GM12878 (cell line): ENCODE measurements around the gene ADAMTSL5. TPM values are rescaled to one million over a fixed set of nuclear protein-coding genes. Genes with fewer than 3 reads are reported as not detected.

Experiments
- CHD2 ChIP-seq: IDR thresholded peaks from 2 replicates; pipeline ENCODE4 v1.6.1; 2011; ENCODE audit warnings: low read depth, low read length, improper control_type of control experiment, borderline replicate concordance
- polyA plus RNA-seq, 11 experiments: library from polyadenylated mRNA; depleted of rRNA in 4 of 11; unstranded in 6 of 11; stranded (reverse) in 5 of 11; fragments of >200 nt; fragmentation: Nextera tagmentation in 4 of 11; fragmentation: Illumina TruSeq in 1 of 11; extraction: Ambion mirVana in 4 of 11; extraction: Trizol in 1 of 11; gene quantifications; 1 replicate in 1 of 11; 2 replicates in 10 of 11; pipeline versions ENCODE4 v1.2.1 to v1.2.3, GENCODE V29; 2011 to 2016; ENCODE audit warnings: inconsistent platforms in 2 of 11, missing spikeins in 2 of 11, low read depth in 1 of 11
- total RNA-seq, 4 experiments: library from RNA; depleted of rRNA in 3 of 4; stranded (reverse); fragments of >200 nt in 3 of 4; fragmentation: Illumina TruSeq in 1 of 4; extraction: Trizol in 1 of 4; gene quantifications; 2 replicates each; pipeline versions ENCODE4 v1.2.1 to v1.2.3, GENCODE V29; 2013 to 2021
- TF ChIP-seq, protein P1 (sequence below): IDR thresholded peaks from 2 replicates; pipeline ENCODE4 v1.6.1; 2011; ENCODE audit warnings: low read depth, low read length, improper control_type of control experiment, borderline replicate concordance
- TF ChIP-seq, protein P2 (sequence below): fragments of 450-650 bp; IDR thresholded peaks from 2 replicates; pipeline ENCODE4 v1.6.1; 2017; ENCODE audit warnings: borderline replicate concordance
- TF ChIP-seq, protein P3 (sequence below): fragments of 450-650 bp; IDR thresholded peaks from 2 replicates; pipeline ENCODE4 v1.6.1; 2014; ENCODE audit warnings: mild to moderate bottlenecking
- TF ChIP-seq, protein P4 (sequence below): fragments of 450-650 bp; IDR thresholded peaks from 2 replicates; pipeline ENCODE4 v1.6.1; 2016; ENCODE audit warnings: mild to moderate bottlenecking, moderate library complexity, borderline replicate concordance

The ADAMTSL5 gene
- total and polyA plus RNA-seq, 10 of the 15 experiments (the other 5 are each of a cell fraction or from before 2014, with no cell fraction given), result 0.04 to 0.83 (median 0.32) TPM; not detected in 4

DNA sequence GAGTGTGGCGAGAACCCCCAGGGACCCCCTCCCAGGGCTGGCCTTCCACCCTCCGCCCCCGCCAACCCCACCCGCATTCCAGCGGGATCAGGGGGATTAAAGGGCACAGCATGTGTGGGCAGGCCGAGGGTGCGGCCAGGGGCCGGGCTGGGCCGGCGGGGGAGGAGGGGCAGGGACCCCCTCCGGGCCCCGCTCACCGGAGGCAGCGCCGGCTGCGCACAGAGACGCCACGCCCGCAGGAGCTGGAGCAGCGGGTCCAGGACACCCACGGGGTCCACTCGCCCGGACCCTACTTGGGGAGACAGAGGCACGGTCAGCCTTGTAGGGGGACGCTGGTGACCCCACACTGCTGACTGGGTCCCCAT, 2.4 kb downstream of the ADAMTSL5 start (continued):
- TF ChIP-seq, protein P1, sequence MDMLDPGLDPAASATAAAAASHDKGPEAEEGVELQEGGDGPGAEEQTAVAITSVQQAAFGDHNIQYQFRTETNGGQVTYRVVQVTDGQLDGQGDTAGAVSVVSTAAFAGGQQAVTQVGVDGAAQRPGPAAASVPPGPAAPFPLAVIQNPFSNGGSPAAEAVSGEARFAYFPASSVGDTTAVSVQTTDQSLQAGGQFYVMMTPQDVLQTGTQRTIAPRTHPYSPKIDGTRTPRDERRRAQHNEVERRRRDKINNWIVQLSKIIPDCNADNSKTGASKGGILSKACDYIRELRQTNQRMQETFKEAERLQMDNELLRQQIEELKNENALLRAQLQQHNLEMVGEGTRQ, result no peak
- TF ChIP-seq, protein P2, sequence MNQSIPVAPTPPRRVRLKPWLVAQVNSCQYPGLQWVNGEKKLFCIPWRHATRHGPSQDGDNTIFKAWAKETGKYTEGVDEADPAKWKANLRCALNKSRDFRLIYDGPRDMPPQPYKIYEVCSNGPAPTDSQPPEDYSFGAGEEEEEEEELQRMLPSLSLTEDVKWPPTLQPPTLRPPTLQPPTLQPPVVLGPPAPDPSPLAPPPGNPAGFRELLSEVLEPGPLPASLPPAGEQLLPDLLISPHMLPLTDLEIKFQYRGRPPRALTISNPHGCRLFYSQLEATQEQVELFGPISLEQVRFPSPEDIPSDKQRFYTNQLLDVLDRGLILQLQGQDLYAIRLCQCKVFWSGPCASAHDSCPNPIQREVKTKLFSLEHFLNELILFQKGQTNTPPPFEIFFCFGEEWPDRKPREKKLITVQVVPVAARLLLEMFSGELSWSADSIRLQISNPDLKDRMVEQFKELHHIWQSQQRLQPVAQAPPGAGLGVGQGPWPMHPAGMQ, result no peak
- TF ChIP-seq, protein P3, sequence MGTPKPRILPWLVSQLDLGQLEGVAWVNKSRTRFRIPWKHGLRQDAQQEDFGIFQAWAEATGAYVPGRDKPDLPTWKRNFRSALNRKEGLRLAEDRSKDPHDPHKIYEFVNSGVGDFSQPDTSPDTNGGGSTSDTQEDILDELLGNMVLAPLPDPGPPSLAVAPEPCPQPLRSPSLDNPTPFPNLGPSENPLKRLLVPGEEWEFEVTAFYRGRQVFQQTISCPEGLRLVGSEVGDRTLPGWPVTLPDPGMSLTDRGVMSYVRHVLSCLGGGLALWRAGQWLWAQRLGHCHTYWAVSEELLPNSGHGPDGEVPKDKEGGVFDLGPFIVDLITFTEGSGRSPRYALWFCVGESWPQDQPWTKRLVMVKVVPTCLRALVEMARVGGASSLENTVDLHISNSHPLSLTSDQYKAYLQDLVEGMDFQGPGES, result no peak
- no peak for TF ChIP-seq CHD2
- TF ChIP-seq, protein P4, sequence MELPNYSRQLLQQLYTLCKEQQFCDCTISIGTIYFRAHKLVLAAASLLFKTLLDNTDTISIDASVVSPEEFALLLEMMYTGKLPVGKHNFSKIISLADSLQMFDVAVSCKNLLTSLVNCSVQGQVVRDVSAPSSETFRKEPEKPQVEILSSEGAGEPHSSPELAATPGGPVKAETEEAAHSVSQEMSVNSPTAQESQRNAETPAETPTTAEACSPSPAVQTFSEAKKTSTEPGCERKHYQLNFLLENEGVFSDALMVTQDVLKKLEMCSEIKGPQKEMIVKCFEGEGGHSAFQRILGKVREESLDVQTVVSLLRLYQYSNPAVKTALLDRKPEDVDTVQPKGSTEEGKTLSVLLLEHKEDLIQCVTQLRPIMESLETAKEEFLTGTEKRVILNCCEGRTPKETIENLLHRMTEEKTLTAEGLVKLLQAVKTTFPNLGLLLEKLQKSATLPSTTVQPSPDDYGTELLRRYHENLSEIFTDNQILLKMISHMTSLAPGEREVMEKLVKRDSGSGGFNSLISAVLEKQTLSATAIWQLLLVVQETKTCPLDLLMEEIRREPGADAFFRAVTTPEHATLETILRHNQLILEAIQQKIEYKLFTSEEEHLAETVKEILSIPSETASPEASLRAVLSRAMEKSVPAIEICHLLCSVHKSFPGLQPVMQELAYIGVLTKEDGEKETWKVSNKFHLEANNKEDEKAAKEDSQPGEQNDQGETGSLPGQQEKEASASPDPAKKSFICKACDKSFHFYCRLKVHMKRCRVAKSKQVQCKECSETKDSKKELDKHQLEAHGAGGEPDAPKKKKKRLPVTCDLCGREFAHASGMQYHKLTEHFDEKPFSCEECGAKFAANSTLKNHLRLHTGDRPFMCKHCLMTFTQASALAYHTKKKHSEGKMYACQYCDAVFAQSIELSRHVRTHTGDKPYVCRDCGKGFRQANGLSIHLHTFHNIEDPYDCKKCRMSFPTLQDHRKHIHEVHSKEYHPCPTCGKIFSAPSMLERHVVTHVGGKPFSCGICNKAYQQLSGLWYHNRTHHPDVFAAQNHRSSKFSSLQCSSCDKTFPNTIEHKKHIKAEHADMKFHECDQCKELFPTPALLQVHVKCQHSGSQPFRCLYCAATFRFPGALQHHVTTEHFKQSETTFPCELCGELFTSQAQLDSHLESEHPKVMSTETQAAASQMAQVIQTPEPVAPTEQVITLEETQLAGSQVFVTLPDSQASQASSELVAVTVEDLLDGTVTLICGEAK, result no peak
- TF ChIP-seq, all 136 proteins: peak for 0
